Measurements from ENCODE around the gene ZNF776.
A peak's percentile ranks its signal among the peaks of the same experiment; 100 is the strongest.

ZNF776 gene

GRCh38 chr19:57759096-57759495 is 12.5 kb downstream of the ZNF776 start:
- Histone ChIP-seq H3K4me3 (no peak overlapping the region), H3K27me3 (no peaks in the 10 kb centered on the region), H3K4me1 (no peaks in the 10 kb centered on the region), H3K9me3 (peaks cover 9 to 100% (median 85%) of the 10 kb centered on the region in 3 donors), H3K36me3 (peaks cover 99 to 100% (median 99%) of the 10 kb centered on the region in 3 donors), H3K27ac (no peak overlapping the region)
- no peak for TF ChIP-seq CTCF (IDR thresholded peaks at IDR 0.05)
- intact Hi-C loops (cut with DNase I; ENCODE audit: low total_unique reads) = no loop called here
- DNase-seq = no peak

- Histone ChIP-seq H3K4me1 (peaks cover 0 to 13% (median 6%) of the 10 kb centered on the region in 4 donors), H3K9me3 (peaks cover 3 to 97% (median 69%) of the 10 kb centered on the region in 3 donors), H3K4me3 (peak within 1 kb of the TSS; percentile 87 to 89), H3K27me3 (no peaks in the 10 kb centered on the region), H3K36me3 (peaks cover 43 to 66% (median 45%) of the 10 kb centered on the region in 3 donors), H3K27ac (peak within 1 kb of the TSS; percentile 75 to 83)
- peak; percentile 85 to 90 for DNase-seq
- intact Hi-C loops (cut with DNase I; ENCODE audit: low total_unique reads) = no loop called here
- TF ChIP-seq CTCF (IDR thresholded peaks at IDR 0.05) = no peak
Measured at GRCh38 chr19:57769345-57770131, 22.9 kb downstream of the ZNF776 start, which contains the start of gene ZNF586. ZNF586 (plus strand) TSS chr19:57769676; CDS start chr19:57769843, 167 bp downstream.

- Histone ChIP-seq H3K27me3 (no peaks in the 10 kb centered on the region), H3K4me1 (peaks cover 0 to 13% (median 6%) of the 10 kb centered on the region in 4 donors), H3K36me3 (peaks cover 55 to 69% (median 60%) of the 10 kb centered on the region in 3 donors), H3K9me3 (peaks cover 0 to 97% (median 75%) of the 10 kb centered on the region in 3 donors), H3K4me3 (no peak overlapping the region), H3K27ac (no peak overlapping the region)
- no peak for DNase-seq
- intact Hi-C loops (cut with DNase I; ENCODE audit: low total_unique reads) = no loop called here
- no peak for TF ChIP-seq CTCF (IDR thresholded peaks at IDR 0.05)
Measured at GRCh38 chr19:57771417-57771816, 24.8 kb downstream of the ZNF776 start.

- DNase-seq = no peak
- intact Hi-C loops (cut with DNase I; ENCODE audit: low total_unique reads) = no loop called here
- H3K36me3 ChIP-seq = peaks cover 76 to 84% (median 80%) of the 10 kb centered on the region in 3 donors
- H3K4me1 ChIP-seq = peaks cover 0 to 13% (median 6%) of the 10 kb centered on the region in 4 donors
- H3K27ac ChIP-seq = no peak overlapping the region
- no peak overlapping the region for H3K4me3 ChIP-seq
- no peaks in the 10 kb centered on the region for H3K27me3 ChIP-seq
- TF ChIP-seq CTCF (IDR thresholded peaks at IDR 0.05) = no peak
- H3K9me3 ChIP-seq = peaks cover 6 to 97% (median 83%) of the 10 kb centered on the region in 3 donors
Measured at GRCh38 chr19:57773488-57773887, 26.9 kb downstream of the ZNF776 start.

- TF ChIP-seq CTCF (IDR thresholded peaks at IDR 0.05) = no peak
- Histone ChIP-seq H3K27ac (no peak overlapping the region), H3K4me1 (no peaks in the 10 kb centered on the region), H3K27me3 (no peaks in the 10 kb centered on the region), H3K36me3 (peaks cover 96 to 100% (median 99%) of the 10 kb centered on the region in 3 donors), H3K4me3 (no peak overlapping the region), H3K9me3 (peaks cover 19 to 99% (median 97%) of the 10 kb centered on the region in 3 donors)
- intact Hi-C loops (cut with DNase I; ENCODE audit: low total_unique reads) = no loop called here
- no peak for DNase-seq
Measured at GRCh38 chr19:57776764-57777296, 30.2 kb downstream of the ZNF776 start.
